ENCODE data around the gene NR5A2.

Gene NR5A2

GRCh38 chr1:200072636-200073285 lies 45.3 kb downstream of the NR5A2 start:
- no peak for DNase-seq (ENCODE audit: low spot score)

GRCh38 chr1:200073286-200073637 lies 45.8 kb downstream of the NR5A2 start:
- no peak for DNase-seq (ENCODE audit: low spot score)

GRCh38 chr1:200075522-200075921 lies 48.0 kb downstream of the NR5A2 start:
- no peak for DNase-seq (ENCODE audit: low spot score)

GRCh38 chr1:200075938-200076546 lies 48.5 kb downstream of the NR5A2 start:
- DNase-seq (ENCODE audit: low spot score): no peak

- DNase-seq (ENCODE audit: low spot score): no peak
Observed at GRCh38 chr1:200079232-200079940, 51.9 kb downstream of the NR5A2 start.

- no peak for DNase-seq (ENCODE audit: low spot score)
Observed at GRCh38 chr1:200081151-200081968, 53.9 kb downstream of the NR5A2 start.

GRCh38 chr1:200081969-200082245 lies 54.4 kb downstream of the NR5A2 start:
- DNase-seq (ENCODE audit: low spot score): no peak

GRCh38 chr1:200082329-200082728 lies 54.8 kb downstream of the NR5A2 start:
- no peak for DNase-seq (ENCODE audit: low spot score)

GRCh38 chr1:200090252-200091159 lies 63.0 kb downstream of the NR5A2 start:
- no peak for DNase-seq (ENCODE audit: low spot score)

GRCh38 chr1:200095057-200095577 lies 67.6 kb downstream of the NR5A2 start:
- DNase-seq (ENCODE audit: low spot score): no peak

- no peak for DNase-seq (ENCODE audit: low spot score)
Observed at GRCh38 chr1:200096774-200097173, 69.3 kb downstream of the NR5A2 start.

GRCh38 chr1:200099040-200099439 lies 71.5 kb downstream of the NR5A2 start:
- no peak for DNase-seq (ENCODE audit: low spot score)

- DNase-seq (ENCODE audit: low spot score): no peak
Observed at GRCh38 chr1:200103966-200104583, 76.6 kb downstream of the NR5A2 start.

- DNase-seq (ENCODE audit: low spot score): no peak
Observed at GRCh38 chr1:200107004-200107470, 79.5 kb downstream of the NR5A2 start.

- no peak for DNase-seq (ENCODE audit: low spot score)
Observed at GRCh38 chr1:200108659-200109058, 81.1 kb downstream of the NR5A2 start.

GRCh38 chr1:200112290-200112689 lies 84.8 kb downstream of the NR5A2 start:
- DNase-seq (ENCODE audit: low spot score): no peak

GRCh38 chr1:200115532-200115931 lies 88.0 kb downstream of the NR5A2 start:
- no peak for DNase-seq (ENCODE audit: low spot score)

- DNase-seq (ENCODE audit: low spot score): no peak
Observed at GRCh38 chr1:200116324-200116723, 88.8 kb downstream of the NR5A2 start.

- DNase-seq (ENCODE audit: low spot score): no peak
Observed at GRCh38 chr1:200118779-200119505, 91.4 kb downstream of the NR5A2 start.

GRCh38 chr1:200121421-200121820 lies 93.9 kb downstream of the NR5A2 start:
- DNase-seq (ENCODE audit: low spot score): no peak
